Measurements from ENCODE around the gene NCAPG.
"Not testable (repeated sequence)": the region's sequence is repeated elsewhere in the genome, so short reads cannot be mapped to it uniquely, and the experiment has no call there.

Gene NCAPG

DNA sequence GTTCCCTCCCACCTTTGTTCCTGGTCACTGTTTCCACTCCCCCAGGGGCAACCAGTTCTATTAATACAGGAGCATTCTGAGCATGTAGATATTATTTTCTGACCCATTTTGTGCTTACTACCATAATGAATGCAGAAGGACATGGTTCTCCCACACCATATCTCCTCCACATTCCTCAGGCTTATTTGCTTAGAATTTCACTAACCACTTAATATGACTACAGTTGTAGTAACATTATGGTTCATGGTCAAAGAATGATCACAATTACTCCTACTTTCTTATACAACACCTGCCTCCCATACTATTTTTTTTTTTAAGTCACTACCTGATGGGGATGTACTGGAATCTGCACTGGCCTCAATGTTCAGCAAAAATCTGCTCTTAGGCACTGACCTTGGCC is 21.8 kb upstream of the NCAPG start:
- DNase-seq (ENCODE audit: low spot score) = no peak

GRCh38 chr4:17794730-17795129 is 16.0 kb upstream of the NCAPG start:
- DNase-seq (ENCODE audit: low spot score) = no peak

GRCh38 chr4:17797808-17798207 is 13.0 kb upstream of the NCAPG start:
- no peak for DNase-seq (ENCODE audit: low spot score)

GRCh38 chr4:17805580-17806155 is 5.1 kb upstream of the NCAPG start:
- DNase-seq (ENCODE audit: low spot score) = no peak

GRCh38 chr4:17807446-17807845 is 3.3 kb upstream of the NCAPG start:
- DNase-seq (ENCODE audit: low spot score) = no peak

- no peak for DNase-seq (ENCODE audit: low spot score)
Measured at GRCh38 chr4:17809667-17810066, 1.1 kb upstream of the NCAPG start.

- peak; percentile 9 for DNase-seq (ENCODE audit: low spot score)
Measured at GRCh38 chr4:17811078-17811603, 362 bp downstream of the NCAPG start.

DNA sequence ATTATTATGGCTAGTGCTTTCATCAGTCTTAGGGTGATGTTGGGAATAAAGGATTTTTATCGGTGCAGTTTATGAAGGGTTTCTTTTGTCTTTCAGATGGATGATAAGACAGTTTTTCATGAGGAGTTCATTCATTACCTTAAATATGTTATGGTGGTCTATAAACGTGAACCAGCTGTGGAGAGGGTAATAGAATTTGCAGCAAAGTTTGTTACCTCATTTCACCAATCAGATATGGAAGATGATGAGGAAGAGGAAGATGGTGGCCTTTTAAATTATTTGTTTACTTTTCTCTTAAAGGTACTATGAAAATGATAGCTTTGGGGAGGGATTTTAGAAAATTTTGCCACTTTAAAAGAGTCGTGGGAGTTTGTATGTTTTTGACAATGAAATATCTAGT is 1.3 kb downstream of the NCAPG start:
- DNase-seq (ENCODE audit: low spot score) = no peak

GRCh38 chr4:17812801-17813200 is 2.0 kb downstream of the NCAPG start:
- no peak for DNase-seq (ENCODE audit: low spot score)

DNA sequence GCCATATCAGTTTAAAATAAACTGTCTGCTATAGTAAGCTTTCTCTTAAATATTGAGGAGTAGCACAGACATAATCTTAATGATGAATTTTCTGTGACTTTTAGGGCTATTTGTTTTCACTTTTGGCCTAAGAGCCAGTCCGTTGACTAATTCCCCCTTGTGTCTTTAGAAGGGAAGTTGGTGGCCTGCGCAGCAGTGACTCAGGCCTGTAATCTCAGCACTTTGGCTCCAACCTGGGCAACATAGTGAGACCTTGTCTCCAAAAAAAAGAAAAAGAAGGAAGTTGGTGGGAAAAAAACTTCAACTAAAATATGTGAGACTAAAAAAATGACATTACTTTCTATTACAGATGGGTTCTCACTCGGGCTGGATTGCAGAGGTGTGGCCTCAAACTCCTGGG is 3.4 kb downstream of the NCAPG start:
- no peak for DNase-seq (ENCODE audit: low spot score)

DNA sequence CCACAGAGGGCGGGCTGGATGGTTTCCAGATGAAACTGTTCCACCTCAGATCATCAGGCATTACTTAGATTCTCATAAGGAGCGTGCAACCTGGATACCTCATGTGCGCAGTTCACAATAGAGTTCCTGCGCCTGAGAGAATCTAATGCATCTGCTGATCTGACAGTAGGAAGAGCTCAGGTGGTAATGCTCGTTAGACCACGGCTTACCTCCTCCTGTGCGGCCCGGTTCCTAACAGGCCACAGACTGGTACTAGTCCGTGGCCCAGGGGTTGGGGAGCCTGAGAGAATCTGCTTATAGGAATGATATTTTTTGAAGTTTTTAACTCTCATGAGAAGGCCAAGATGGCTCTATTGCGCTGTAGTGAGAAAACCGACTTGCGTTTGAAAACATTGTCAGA is 5.4 kb downstream of the NCAPG start:
- no peak for DNase-seq (ENCODE audit: low spot score)

DNA sequence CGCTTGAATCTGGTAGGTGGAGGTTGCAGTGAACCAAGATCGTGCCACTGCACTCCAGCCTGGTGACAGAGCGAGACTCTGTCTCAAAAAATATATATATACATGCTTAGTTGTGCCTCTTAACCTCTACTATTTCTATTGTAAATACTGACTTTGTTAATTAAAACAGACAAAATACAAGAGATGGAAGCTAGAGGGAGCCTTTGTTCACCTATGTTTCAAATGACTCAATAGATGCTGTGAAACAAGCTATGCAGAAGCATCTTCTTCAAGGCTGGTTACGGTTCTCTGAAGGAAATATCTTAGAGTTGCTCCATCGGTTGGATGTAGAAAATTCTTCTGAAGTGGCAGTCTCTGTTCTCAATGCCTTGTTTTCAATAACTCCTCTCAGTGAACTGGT is 6.2 kb downstream of the NCAPG start:
- DNase-seq (ENCODE audit: low spot score) = peak; percentile 42

- no peak for DNase-seq (ENCODE audit: low spot score)
Measured at GRCh38 chr4:17823871-17824669, 13.3 kb downstream of the NCAPG start.

- no peak for DNase-seq (ENCODE audit: low spot score)
Measured at GRCh38 chr4:17846266-17846665, 35.5 kb downstream of the NCAPG start.

DNA sequence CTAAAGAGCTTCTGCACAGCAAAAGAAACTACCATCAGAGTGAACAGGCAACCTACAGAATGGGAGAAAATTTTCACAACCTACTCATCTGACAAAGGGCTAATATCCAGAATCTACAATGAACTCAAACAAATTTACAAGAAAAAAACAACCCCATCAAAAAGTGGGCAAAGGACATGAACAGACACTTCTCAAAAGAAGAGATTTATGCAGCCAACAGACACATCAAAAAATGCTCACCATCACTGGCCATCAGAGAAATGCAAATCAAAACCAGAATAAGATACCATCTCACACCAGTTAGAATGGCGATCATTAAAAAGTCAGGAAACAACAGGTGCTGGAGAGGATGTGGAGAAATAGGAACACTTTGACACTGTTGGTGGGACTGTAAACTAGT is 39.5 kb downstream of the NCAPG start:
- DNase-seq (ENCODE audit: low spot score) = not testable (repeated sequence)

DNA sequence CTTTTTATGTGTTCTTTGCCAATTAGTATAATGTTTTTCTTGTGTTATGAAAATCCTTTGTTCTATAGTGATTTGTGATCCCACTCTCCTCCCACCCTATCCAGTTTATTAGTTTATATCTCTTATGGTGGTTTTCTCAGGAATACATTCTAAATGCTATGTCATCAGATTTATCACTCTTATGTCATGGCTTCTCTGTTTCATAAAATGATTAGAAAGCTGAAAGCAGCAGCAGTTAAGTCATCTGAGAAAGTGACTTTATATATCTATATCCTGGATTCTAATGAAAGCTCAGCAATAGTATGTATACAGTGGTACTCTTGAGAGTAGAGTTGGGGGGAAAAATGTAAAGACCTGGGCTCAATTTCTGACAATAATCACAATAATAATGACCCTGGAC is 41.2 kb downstream of the NCAPG start:
- DNase-seq (ENCODE audit: low spot score) = no peak

DNA sequence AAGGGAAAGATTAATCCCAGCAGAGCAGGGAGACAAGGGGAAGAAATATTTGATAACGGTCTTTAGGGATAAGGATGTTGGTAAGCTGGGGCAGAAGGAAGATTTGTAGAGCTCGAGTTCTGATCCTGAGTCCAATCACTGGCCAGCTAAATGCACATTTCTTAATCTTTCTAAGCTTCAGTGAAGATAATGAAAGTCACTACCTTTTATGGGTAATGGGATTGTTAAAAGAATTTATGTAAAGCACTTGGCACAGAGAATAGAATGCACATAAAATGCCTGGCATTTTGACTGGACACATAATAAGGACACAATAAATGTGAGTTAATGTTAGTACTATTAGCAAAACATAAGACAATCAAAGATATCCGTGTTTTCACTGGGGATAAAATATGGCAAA is 43.3 kb downstream of the NCAPG start:
- DNase-seq (ENCODE audit: low spot score) = no peak

- no peak for DNase-seq (ENCODE audit: low spot score)
Measured at GRCh38 chr4:17859793-17860406, 49.1 kb downstream of the NCAPG start.

GRCh38 chr4:17861906-17862305 is 51.1 kb downstream of the NCAPG start:
- DNase-seq (ENCODE audit: low spot score) = not testable (repeated sequence)

DNA sequence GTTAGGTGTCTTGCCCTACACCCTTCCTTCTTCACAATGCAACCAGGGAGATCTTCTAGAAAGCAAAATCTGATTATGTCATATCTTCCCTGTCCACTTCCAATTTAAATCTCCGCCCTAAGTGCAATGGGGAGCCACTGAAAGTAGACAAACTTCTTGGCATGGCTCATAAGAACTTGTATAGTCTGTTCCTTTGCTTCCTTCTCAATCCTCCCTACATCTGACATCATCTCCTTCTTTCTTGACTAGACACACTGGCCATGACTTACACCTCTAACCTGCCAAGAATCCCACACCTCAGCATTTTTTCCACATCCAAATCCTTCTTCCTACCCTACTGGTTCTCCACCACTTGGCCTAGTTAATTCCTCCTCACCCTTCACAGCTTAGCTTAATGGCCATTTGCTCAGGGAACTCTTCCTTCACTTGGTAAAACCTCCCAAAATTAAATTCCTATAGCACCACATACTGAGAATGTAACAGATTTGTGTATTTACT is 55.1 kb downstream of the NCAPG start:
- DNase-seq (ENCODE audit: low spot score) = no peak

GRCh38 chr4:17866810-17867209 is 56.0 kb downstream of the NCAPG start:
- no peak for DNase-seq (ENCODE audit: low spot score)

GRCh38 chr4:17867276-17867675 is 56.5 kb downstream of the NCAPG start:
- DNase-seq (ENCODE audit: low spot score) = no peak

GRCh38 chr4:17869327-17869726 is 58.5 kb downstream of the NCAPG start:
- DNase-seq (ENCODE audit: low spot score) = no peak

All from SW480 (cell line).